ENCODE data around the gene SENP6.
"Not testable (repeated sequence)": the region's sequence is repeated elsewhere in the genome, so short reads cannot be mapped to it uniquely, and the experiment has no call there.

The SENP6 gene, protein sequence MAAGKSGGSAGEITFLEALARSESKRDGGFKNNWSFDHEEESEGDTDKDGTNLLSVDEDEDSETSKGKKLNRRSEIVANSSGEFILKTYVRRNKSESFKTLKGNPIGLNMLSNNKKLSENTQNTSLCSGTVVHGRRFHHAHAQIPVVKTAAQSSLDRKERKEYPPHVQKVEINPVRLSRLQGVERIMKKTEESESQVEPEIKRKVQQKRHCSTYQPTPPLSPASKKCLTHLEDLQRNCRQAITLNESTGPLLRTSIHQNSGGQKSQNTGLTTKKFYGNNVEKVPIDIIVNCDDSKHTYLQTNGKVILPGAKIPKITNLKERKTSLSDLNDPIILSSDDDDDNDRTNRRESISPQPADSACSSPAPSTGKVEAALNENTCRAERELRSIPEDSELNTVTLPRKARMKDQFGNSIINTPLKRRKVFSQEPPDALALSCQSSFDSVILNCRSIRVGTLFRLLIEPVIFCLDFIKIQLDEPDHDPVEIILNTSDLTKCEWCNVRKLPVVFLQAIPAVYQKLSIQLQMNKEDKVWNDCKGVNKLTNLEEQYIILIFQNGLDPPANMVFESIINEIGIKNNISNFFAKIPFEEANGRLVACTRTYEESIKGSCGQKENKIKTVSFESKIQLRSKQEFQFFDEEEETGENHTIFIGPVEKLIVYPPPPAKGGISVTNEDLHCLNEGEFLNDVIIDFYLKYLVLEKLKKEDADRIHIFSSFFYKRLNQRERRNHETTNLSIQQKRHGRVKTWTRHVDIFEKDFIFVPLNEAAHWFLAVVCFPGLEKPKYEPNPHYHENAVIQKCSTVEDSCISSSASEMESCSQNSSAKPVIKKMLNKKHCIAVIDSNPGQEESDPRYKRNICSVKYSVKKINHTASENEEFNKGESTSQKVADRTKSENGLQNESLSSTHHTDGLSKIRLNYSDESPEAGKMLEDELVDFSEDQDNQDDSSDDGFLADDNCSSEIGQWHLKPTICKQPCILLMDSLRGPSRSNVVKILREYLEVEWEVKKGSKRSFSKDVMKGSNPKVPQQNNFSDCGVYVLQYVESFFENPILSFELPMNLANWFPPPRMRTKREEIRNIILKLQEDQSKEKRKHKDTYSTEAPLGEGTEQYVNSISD

DNA sequence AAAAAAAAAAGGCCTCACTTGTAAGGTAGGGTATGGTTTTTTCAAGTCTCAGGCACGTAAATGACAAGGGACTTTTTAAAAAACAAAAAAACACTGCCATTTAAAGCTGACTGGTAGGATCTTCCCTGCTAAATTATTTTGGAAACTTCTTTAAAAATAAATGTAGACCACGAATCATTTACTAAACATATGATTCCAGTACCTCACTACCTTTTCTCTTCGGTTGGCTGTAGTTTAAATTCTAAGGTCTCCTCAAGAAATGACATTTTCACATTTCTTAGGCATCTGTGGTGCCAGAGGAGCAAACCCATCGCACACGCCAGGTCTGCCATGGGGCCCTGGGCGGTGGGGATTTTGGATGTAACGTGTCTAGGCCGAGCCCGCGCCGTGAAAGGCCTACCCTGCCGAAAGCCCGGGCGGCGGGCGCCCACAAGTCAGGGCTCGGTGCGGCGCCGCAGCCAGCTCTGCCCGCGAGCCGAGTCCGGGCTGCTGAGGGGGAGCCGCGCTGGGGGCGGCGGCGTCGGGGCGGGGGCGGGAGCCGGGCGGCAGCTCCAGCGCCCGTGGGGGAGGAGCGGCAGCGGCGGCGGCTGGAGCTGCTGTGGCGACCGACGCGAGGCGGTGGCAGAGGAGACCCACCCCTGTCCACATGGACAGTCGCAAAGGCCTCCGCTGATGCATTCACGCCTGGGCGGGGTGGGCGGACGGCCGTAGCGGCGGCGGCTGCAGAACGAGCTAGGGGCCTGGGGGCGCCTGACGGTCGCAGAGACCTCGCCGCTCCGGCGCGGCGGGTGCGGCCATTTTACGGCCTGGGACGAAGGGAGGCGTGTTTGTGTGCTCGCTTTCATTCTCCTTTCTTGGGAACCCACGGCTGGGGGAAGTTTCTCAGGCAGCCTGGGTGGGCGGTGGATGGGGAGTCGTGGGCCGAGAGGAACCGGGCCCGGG, at the start of gene SENP6:
Gene SENP6 (plus strand): TSS at position 577 of the 942 bp plus-strand sequence. CDS start 645 bp downstream, outside the sequence.
- peak; percentile 59 for DNase-seq

DNA sequence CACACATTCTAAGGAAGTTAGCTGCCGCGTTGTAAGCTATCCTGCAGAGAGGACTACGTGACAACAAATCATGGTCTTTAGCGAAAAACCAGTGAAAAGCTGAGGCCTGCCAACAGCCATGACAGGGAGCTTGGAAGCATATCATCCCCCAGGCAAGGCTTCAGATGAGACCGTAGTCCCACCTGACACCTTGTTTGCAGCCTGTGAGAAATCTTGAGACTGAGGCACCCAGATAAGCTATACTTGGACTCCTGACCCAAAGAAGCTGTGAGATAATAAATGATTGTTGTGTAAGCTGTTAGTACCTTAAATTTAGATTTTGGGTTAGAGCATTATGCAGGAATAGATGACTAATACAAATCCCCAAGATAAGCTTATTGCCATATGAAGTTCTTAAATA, 45.4 kb upstream of the SENP6 start:
- DNase-seq: no peak

DNA sequence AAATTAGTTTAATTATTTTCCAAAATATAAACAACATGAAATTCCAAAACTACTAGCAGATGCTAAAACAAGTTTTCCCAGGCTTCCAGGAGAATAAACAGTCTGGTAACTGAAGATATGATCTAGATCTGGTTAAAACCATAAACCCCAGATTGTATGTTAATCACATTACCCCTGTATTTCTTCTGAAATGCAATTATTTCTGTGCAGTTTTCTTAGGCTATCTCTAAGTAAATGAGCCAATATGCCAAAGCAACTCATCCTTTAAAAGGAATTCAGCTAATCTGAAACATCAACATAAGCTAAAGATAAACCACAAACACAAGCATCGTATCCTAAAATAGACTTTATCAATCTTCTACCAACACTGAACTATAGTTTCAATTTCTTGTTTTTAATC, 44.6 kb upstream of the SENP6 start:
- DNase-seq: no peak

DNA sequence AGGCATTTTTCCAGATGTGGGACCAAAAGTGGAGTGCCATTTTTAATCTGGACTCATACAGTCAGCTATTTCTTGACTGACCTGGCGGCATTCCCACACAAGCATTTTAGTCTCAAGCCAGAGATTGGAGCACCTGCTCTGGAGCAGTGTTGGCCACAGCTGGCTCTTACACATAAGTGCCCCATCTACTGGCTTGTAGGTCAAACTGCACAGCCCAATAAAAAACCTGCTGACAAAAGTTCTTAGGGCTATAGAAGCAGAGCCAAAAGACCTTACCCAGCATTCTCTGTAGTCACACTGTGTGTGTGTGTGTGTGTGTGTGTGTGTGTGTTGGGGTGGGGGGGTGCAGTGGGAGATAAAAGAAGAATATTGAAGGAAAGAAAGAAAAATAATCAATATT, 38.6 kb upstream of the SENP6 start:
- DNase-seq: no peak

DNA sequence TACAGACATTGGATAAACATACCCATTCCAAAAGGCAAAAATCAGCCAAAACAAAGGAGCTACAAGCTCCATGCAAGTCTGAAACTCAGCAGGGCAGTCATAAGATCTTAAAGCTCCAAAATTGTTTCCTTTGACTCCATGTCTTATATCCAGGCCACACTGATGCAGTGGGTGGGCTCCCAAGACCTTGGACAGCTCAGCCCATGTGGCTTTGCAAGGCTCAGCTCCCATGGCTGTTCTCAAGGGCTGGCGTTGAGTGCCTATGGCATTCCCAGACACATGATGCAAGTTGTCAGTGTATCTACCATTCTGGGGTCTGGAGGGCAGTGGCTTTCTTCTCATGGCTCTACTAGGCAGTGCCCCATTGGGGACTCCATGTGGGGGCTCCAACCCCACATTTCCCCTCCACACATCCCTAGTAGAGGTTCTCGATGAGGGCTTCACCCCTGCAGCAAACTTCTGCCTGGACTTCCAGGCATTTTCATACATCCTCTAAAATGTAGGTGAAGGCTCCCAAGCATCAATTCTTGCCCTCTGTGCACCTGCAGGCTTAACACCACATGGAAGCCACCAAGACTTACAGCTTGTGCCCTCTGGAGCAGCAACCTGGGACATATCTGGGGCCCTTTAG, 35.4 kb upstream of the SENP6 start:
- DNase-seq: no peak

DNA sequence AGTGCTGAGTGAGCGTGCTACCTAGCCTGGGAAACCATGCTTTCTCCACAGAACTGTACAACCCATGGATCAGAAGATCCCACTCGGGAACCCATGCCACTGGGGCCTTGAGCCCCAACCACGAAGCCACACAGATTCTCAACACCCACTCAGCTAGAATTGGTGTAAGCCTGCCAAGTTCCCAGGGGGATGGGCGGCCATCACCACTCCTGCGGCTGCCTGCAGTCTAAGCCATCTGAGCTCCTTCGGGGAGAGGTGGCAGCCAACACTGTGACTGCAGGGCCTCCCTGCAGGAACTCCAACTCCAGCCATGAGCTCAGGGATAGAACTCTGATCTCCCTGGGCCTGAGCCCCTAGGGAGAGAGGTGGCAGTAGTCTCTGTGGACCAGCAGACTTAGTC, 33.6 kb upstream of the SENP6 start:
- DNase-seq: no peak

DNA sequence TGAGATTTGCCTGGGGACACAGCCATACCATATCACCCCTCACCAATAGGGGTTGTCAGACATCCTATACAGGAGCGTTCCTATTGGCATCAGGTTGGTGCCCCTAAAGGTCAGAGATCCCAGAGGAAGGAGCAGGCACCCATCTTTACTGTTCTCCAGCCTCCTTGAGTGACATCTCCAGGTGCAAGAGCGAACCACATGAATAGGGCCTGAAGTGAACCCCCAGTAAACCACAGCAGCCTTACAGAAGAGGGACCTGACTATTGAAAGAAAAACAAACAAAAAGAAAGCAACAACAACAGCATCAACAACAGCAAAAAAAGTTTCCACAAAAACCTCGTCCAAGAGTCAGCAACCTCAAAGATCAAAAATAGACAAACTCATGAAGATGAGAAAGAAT, 32.7 kb upstream of the SENP6 start:
- no peak for DNase-seq

DNA sequence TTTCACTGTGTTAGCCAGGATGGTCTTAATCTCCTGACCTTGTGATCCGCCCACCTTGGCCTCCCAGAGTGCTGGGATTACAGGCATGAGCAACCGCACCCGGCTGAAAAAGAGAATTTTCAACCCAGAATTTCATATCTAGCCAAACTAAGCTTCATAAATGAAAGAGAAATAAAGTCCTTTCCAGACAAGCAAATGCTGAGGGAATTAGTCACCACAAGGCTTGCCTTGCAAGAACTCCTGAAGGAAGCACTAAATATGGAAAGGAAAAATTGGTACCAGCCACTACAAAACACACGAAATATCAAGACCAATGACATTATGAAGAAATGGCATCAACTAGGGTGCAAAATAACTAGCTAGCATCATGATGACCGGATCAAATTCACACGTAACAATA, 31.0 kb upstream of the SENP6 start:
- not testable (repeated sequence) for DNase-seq

DNA sequence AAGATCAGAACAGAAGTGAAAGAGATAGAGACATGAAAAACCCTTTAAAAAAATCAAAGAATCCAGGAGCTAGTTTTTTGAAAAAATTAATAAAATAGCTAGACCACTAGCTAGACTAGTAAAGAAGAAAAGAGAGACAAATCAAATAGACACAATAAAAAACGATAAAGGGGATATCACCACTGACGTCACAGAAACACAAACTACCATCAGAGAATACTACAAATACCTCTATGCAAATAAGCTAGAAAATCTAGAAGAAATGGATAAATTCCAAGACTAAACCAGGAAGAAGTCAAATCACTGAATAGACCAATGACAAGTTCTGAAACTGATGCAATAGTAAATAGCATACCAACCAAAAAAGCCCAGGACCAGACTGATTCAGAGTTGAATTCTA, 29.6 kb upstream of the SENP6 start:
- no peak for DNase-seq

DNA sequence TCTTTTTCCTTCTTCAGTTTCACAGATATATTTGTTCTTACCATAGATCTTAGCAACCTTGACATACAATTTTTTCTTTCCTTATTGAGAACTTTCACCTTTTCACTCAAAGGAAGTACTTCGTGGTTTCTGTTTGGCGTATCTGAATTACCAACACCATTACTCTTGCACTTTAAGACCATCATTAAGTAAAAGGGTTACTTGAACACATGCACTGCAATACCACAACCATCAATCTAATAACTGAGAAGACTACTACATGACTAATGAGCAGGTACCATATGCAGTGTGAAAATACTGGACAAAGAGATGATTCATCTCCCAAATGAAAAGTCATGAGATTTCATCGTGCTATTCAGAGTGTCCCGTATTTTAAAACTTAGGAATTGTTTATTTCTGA, 21.7 kb upstream of the SENP6 start:
- DNase-seq: no peak

DNA sequence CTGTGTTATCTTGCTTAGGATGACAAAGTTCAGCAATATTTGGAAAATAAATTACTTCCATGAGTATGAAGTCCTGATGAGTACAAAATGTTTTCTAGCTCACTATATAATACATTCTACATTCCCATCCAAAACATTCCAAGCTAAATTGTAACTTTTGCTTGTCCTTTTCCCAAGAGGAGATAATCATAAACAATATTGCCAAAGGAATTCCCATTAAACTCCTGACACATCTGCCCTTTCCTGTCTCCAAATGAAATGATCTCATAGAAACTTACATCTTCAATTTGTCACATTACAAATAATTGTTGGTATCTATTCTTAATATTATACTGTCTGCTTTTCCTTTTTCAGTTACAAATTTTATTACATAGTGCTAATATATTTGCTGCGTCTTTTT, 20.4 kb upstream of the SENP6 start:
- no peak for DNase-seq

DNA sequence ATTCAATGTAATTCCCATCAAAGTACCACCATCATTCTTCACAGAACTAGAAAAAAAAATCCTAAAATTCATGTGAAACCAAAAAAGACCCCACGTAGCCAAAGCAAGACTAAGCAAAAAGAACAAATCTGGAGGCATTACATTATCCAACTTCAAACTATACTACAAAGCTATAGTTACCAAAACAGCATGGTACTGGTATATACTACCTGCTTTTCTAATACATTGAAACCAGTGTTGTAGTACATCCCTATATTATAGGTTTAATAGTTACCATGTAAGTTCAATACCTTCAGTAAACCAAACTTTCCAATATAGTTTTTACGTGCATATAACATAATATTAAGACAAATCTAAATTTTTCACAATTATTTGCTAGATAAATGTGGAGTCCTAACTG, 17.1 kb upstream of the SENP6 start:
- DNase-seq: not testable (repeated sequence)

DNA sequence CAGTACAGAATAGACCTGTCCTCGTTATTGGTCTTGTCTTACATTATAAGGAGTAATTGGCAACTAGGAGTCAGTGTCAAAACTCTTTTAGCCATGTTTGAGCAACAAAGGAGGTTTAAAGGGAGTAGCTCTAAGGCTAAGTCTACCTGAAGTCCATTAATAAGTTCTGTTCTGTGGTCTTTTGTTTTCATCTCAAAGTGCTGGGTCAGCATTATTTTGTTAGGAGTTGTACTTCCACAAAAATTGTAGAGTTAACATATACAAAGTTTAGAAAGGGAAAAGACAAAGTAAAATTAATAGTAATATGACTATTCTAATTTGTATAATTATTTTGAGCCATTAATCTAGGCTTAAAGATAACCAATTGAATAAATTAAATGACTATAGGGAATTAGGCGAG, 12.7 kb upstream of the SENP6 start:
- no peak for DNase-seq

DNA sequence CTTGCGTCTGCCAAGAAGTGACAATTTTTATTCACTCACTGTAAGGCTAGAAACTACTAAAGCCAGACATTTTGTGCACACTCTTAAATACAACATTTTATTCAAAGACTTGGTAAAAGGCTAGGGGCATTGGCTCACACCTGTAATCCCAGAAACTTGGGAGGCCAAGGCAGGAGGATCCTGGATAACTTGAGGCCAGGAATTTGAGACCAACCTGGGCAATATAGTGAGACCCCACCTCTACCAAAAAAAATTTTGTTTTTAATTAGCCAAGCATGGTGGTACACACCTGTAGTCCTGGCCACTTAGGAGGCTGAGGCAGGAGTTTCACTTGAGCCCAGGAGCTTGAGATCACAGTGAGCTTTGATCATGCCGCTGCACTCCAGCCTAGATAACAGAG, 11.3 kb upstream of the SENP6 start:
- DNase-seq: no peak

DNA sequence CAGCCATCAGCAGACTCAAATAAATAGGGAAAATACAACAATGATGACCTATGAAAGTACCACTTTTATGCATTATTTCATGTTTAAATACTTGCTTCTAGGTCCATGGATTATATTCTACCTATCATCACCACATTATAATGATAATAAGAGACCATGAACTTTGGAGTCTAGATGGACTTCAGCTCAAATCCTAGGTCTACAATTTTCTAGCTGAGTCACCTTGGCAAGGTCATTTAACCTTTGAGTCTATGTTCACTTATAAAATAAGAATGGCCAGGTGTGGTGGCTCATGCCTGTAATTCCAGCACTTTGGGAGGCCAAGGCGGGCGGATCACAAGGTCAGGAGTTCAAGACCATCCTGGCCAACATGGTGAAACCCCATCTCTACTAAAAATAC, 5.3 kb upstream of the SENP6 start:
- DNase-seq: not testable (repeated sequence)

DNA sequence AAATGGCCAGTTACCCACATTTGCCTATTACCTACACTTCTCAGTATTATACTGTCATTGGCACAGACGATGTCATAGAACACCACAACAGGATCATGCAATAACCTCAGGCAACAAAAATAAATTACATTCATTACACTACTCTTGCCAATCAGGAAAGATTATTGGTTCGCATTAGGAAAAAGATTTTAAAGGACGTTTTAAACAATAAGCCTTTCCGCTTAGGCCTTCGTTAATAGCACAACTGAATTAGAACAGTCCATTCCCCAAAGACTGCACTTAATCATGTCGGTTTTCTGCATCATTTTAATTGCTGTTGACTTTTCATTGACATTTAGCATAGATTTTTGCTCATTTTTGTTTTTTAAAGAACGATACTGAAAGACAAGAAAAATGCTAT, 912 bp upstream of the SENP6 start:
- DNase-seq: no peak

DNA sequence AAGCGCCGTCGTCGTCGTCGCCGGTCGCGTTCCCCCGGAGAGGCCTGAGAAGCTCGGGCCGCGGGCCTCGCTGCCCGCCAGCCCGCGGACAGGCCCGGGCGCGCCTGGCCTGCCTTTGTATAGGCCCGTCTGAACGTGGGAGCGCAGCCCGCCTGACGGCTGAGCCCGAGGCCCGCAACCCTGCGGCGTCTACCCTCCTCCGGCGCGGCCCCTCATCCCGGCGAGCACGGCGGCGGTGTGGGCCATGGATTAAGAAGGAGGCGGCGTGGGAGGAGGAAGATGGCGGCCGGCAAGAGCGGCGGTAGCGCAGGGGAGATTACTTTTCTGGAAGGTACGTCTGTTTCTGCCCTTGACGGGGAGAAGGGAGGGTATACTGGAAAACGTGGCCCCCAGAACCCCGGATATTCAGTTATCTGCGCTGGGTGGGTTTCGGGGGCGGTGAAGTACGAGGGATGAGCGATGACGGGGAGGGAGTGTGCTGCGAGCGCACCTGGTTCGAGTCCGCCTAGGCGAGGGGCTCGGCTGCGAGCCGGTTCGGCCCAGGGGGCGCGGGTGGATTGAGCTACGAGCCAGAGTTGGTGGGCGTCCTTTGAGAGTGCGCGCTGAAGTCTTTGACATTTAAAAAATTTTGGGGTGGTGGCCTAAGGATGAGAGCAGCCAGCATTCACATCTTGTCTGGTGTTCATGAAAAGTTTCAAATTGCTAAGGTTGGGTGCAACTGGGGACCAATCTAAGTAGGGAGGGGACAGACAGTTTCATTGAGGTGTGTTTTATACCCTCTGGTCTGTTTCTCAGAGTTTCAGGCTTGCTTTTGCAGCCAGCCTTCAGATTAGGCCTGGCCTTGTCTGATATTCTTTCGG, 796 bp downstream of the SENP6 start:
- DNase-seq: peak; percentile 19

DNA sequence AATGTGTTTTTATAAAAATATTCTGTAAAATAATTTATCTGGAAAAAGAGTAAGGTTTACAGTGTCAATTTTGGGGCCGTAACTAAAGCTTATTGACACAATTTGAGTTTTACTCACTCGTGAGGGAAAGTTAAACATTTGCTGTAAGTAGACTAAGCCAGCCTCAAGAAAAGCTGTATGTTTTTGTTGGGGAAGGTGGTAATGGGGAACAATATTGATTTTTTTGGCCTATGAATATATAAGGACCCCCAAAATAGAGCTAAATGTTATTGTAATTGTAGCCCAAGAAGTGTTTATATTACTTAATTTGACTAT, 1.4 kb downstream of the SENP6 start:
- DNase-seq: no peak

DNA sequence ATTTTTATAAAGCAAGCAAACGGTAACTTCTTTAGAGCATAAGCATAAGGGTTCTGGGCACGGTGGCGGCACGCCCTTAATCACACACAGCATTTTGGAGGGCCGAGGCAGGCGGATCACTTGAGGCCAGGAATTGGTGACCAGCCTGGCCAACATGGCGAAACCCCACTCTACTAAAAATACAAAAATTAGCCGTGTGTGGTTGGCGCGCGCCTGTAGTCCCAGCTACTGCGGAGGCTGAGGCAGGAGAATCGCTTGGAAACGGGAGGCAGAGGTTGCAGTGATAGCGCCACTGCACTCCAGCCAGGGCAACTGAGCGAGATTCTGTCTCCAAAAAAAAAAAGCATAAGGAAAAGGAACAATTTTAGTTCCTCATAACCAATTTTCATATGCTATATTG, 2.6 kb downstream of the SENP6 start:
- DNase-seq: no peak

DNA sequence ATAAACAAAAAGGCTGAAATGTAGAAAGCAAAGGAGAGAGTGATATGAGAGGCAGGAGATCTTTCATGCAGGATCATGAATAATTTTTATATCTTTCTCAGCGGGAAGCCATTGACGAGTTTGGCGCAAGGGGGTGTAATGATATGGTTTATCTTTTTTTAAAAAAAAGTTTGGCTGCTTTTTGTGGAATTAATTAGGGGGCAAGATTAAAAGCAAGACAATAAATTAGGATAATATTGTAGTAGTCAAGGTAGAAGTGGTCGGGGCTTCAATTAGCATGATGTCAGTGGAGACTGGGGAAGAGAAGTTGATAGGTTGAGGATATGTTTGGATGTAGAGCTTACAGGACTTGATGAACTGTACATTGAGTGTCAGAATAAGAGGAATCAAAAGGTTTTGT, 4.0 kb downstream of the SENP6 start:
- no peak for DNase-seq

DNA sequence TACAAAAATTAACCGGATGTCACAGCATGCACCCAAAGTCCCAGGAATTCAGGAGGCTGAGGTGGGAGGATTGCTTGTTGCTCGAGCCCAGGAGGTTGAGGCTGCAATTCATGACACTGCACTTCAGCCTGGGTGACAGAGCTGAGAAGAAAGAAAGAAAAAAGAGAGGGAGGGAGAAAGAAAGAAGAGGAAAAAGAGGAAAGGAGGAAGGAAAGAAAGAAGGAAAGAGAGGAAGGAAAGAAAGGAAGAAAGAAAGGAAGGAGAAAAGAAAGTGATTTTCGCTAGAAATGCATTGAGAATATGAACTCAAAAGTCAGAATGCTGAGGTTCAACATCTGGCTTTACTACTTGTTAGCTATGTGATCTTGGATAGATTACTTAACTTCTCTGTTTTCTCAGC, 6.6 kb downstream of the SENP6 start:
- DNase-seq: no peak

All from NCI-H510A (cell line).